GM19239 (cell line): ENCODE results near the gene LPP.

Experiments used
- DNase-seq: peaks from one replicate; pipeline ENCODE4 v3.0.0; 2011; ENCODE audit warnings: low spot score; ENCODE audit not compliant: insufficient read length
- FAIRE-seq: peaks from 2 replicates; lab custom pipeline; 2011; peaks lifted over from hg19 to GRCh38; lab: Jason Lieb, UNC

The LPP gene

GRCh38 chr3:188134079-188134478, 19.9 kb upstream of the LPP start:
- FAIRE-seq: no peak
- no peak for DNase-seq

- DNase-seq: no peak
- FAIRE-seq: no peak
Observed at GRCh38 chr3:188134856-188135255, 19.1 kb upstream of the LPP start.

- DNase-seq (no peak), FAIRE-seq (no peak)
Observed at GRCh38 chr3:188135271-188135670, 18.7 kb upstream of the LPP start.

GRCh38 chr3:188137051-188137450, 16.9 kb upstream of the LPP start:
- no peak for FAIRE-seq
- DNase-seq: no peak

DNA sequence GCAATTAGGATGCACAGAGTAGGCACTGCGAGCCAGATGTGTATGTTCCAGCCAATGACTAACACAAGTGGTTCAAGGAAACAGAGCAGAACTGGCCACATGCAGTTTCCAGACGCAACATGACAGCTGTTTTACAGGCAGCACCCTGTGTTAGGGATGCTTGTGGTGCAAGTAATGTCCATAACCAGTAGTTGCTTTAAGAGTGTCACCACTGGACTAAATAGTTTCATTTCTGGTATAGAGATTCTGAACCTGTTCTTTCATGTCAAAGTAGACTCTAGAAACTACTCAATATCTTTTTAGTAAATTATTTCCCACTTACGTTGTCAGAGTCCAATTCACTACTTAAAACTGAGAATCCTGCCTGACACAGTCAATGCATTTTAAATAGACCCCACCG, 14.5 kb upstream of the LPP start:
- FAIRE-seq (no peak), DNase-seq (no peak)

- DNase-seq: no peak
- FAIRE-seq: no peak
Observed at GRCh38 chr3:188146219-188146618, 7.7 kb upstream of the LPP start.

- FAIRE-seq (no peak), DNase-seq (no peak)
Observed at GRCh38 chr3:188147782-188148181, 6.2 kb upstream of the LPP start.

DNA sequence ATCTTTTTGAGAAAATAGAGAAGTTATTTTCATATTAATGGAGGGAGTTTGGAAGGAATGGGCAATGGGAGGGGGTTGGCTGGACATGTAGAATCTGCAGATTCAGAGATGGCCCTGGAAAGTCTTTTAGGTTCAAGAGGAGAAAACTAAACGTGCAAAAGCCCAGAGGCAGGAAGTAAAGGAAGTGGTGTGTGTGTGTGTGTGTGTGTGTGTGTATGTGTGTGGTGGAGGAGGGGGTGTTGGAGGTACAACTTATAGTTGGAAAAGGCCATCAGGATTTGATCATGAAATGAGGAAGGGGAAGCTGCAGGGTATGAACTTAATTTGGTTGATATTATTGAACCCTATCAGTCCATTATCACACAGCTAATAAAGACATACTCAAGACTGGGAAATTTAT, 5.6 kb upstream of the LPP start:
- no peak for DNase-seq
- FAIRE-seq: no peak

- FAIRE-seq: no peak
- DNase-seq: no peak
Observed at GRCh38 chr3:188149587-188149986, 4.4 kb upstream of the LPP start.

DNA sequence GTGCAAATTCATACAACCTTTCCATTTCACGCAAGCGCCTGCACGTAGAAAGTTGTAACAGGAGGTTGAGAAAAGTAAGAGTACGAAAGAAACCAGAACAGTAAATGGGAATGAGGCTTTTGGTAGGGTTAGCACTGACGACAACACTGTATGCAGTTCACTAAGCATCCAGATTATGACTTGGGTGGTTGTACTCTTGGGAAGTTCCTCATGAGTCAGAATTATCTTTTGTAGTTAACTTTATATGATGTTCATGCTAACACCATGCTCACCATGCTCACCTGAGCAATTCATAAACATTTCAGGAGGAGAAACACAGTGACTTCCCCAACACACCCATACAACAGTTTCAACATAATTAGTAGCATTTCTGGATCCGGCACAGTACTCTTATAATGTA, 3.0 kb upstream of the LPP start:
- DNase-seq (no peak), FAIRE-seq (no peak)

- FAIRE-seq (no peak), DNase-seq (no peak)
Observed at GRCh38 chr3:188151438-188151837, 2.5 kb upstream of the LPP start.

GRCh38 chr3:188152660-188153436, 1.1 kb upstream of the LPP start:
- DNase-seq (no peak), FAIRE-seq (no peak)

- no peak for FAIRE-seq
- DNase-seq: peak; percentile 31
Observed at GRCh38 chr3:188153437-188154013, 432 bp upstream of the LPP start.

DNA sequence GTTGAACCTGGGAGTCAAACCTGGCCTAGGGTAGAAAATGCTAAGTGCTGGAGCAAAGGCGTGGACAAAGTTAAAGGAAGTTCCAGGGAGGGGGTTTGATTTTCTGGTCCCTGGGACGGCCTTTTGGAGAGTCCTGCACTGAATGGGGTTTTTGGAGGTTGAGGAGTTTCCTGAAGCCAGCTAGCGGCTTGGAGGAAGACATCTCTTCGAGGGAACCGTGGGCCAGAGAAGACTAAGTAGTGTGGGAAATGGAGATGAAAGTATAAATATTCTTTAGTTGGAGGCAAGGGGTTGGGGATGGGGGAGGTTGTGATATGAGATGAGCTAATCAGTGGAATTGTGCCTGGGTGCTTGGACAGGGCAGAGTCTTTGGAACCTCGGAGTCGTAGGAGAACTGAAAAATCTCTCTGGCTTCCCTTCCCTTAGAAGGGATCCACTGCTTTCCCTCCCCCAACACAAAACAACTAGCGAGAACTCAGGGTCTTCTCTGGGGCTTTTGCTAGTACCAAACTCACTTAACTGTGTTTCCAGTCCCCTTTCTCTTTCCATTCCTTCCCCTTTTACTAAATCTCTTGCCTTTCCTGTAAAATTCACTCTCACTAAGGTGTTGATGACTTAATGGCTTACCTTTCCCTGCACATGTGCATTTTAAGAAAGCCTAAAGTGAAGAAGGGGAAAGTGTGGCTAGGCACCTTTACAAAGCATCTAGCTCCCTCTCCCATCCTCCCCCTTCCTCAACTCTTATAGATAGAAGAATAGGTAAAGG, 1.0 kb downstream of the LPP start:
- no peak for FAIRE-seq
- no peak for DNase-seq

GRCh38 chr3:188156056-188156455, 2.1 kb downstream of the LPP start:
- FAIRE-seq (no peak), DNase-seq (no peak)

DNA sequence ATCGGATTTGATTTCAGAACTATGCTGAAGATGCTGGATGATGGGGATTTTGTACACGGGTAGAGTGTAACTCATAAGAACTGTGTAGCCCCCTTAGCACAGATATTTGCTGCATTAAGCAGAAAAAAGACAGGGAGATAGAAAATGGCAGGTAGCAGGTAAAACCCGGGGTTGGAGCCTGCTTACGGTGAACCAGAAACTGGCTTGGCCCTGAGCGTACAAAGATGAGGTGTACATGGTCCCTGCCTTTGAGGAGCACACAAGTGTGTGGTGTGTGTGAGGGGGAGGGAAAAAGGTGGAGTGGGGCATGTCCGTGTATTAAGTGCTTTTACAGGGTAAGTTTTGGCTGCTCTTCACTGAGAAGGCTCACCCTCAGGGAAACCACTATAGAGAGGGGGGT, 3.5 kb downstream of the LPP start:
- FAIRE-seq (no peak), DNase-seq (no peak)

- DNase-seq (no peak), FAIRE-seq (no peak)
Observed at GRCh38 chr3:188157971-188158370, 4.0 kb downstream of the LPP start.

DNA sequence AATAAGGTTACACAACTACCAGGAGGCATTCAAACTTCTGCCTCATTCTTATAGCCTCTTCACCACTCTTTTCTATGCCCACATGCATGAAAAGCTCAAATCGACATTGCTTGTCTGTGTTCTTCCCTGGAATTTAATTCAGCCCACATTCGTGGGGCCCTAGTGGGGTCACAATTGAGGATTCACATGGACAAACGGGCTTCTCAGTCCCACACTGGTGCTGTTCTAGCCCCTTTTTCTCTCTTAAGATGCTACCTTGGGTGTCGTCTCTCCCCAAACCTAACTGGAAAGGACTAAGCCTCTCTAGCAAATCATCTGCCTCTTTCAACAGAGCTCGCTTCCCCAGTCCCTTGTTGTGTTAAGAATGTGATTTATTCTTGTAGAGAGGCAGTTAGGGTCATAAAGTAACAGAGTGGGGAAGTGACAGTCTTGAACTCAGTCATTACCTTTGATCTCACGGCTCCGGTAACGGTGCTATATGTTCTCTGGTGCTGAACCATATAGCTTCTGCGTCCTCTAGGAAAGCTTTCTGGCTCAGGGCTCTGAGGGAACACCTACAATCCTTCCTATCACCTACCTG, 4.9 kb downstream of the LPP start:
- no peak for FAIRE-seq
- no peak for DNase-seq

GRCh38 chr3:188160751-188161150, 6.8 kb downstream of the LPP start:
- no peak for DNase-seq
- FAIRE-seq: no peak

GRCh38 chr3:188164248-188164687, 10.3 kb downstream of the LPP start:
- DNase-seq (no peak), FAIRE-seq (no peak)

DNA sequence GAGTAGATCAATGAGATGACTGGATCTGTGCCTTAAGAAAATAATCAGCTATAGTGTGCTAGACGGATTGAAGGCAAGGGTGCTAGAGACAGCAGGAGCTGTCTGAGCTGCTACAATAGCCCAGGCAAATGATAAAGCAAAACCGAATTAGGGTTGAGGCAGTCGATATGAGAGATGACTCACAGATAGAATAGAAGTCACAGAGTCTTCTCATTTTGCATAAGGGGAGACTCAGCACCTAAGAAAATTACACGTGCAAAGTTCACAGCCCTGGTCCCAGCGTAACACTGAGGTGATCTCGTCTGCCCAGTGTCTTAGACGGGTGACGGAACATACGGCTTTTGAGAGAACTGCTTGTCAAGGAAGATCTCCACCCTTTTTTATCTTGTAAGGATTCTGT, 11.6 kb downstream of the LPP start:
- DNase-seq: no peak
- no peak for FAIRE-seq
